Measurements from ENCODE around the gene CHURC1. TPM values are rescaled to one million over a fixed set of nuclear protein-coding genes. Genes with fewer than 3 reads are reported as not detected.
A peak's percentile ranks its signal among the peaks of the same experiment; 100 is the strongest.

The CHURC1 gene
- total and polyA plus RNA-seq, 2 experiments from 2014 or later = 62.4 to 134 TPM

DNA sequence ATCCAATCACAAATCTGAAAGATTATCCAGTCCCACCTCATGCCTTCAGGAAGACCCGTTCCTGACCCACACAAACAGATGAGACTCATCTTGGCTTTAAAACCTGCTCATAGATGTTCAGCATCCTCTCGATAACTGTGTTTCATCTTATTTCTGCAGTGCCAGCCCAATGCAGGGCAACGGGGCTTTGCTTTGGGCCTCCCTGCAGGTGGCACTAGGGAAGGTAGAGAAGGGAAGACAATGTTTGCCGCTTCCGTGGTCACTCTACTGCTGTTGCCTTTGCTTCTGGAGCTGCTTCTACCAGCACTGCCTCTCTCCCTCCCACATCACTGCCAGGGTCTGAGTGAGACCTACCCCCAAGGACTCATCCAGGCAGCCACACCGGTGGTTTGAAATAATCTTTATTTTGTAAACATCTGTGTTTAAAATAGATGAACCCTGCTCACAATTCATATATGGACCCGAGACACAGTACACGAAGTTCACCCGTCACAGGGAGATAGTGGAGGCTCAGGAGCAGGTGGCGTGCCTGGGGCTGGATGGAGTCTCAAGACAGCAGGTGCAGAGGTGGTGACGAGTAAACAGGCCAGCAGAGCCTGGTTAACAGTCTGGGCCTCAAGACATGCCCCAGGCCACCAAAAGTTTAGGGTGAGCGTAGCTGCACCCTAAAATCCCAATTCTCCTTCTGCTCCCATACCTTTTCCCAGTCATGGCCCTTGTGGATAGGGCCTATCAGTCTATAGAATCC is 31.4 kb downstream of the CHURC1 start:
- no peak for TF ChIP-seq EZH2 (IDR thresholded peaks at IDR 0.05; ENCODE audit: borderline replicate concordance)
- TF ChIP-seq, protein P1, sequence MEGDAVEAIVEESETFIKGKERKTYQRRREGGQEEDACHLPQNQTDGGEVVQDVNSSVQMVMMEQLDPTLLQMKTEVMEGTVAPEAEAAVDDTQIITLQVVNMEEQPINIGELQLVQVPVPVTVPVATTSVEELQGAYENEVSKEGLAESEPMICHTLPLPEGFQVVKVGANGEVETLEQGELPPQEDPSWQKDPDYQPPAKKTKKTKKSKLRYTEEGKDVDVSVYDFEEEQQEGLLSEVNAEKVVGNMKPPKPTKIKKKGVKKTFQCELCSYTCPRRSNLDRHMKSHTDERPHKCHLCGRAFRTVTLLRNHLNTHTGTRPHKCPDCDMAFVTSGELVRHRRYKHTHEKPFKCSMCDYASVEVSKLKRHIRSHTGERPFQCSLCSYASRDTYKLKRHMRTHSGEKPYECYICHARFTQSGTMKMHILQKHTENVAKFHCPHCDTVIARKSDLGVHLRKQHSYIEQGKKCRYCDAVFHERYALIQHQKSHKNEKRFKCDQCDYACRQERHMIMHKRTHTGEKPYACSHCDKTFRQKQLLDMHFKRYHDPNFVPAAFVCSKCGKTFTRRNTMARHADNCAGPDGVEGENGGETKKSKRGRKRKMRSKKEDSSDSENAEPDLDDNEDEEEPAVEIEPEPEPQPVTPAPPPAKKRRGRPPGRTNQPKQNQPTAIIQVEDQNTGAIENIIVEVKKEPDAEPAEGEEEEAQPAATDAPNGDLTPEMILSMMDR (IDR thresholded peaks at IDR 0.05; ENCODE audit: poor library complexity) = no peak
- no peak for TF ChIP-seq EZH2phosphoT487 (IDR thresholded peaks at IDR 0.05; ENCODE audit: low read depth, severe bottlenecking, unreplicated experiment)
- no peak overlapping the region for H3K4me2 ChIP-seq
- no peaks in the 10 kb centered on the region for H3K9me2 ChIP-seq (replicated peaks; ENCODE audit: insufficient read depth)
- peaks cover 17% of the 10 kb centered on the region for H3K79me2 ChIP-seq
- DNase-seq (ENCODE audit: low spot score) = no peak
- no peaks in the 10 kb centered on the region for H3K9me3 ChIP-seq (ENCODE audit: low read depth)
- no peaks in the 10 kb centered on the region for H4K20me1 ChIP-seq (ENCODE audit: insufficient read depth, poor library complexity, severe bottlenecking)
- H3K27ac ChIP-seq = no peak overlapping the region
- no peak overlapping the region for H2AFZ ChIP-seq
- 90% methylated on average over 12 of the region's 12 CpGs for WGBS (ENCODE audit: low lambda C conversion rate, missing lambda C conversion rate)
- H3K36me3 ChIP-seq (replicated peaks; ENCODE audit: insufficient read depth, low read depth) = no peaks in the 10 kb centered on the region
- H3K4me1 ChIP-seq (ENCODE audit: insufficient read depth) = no peaks in the 10 kb centered on the region
- H3K4me3 ChIP-seq = no peak overlapping the region
- H3K27me3 ChIP-seq = no peaks in the 10 kb centered on the region

DNA sequence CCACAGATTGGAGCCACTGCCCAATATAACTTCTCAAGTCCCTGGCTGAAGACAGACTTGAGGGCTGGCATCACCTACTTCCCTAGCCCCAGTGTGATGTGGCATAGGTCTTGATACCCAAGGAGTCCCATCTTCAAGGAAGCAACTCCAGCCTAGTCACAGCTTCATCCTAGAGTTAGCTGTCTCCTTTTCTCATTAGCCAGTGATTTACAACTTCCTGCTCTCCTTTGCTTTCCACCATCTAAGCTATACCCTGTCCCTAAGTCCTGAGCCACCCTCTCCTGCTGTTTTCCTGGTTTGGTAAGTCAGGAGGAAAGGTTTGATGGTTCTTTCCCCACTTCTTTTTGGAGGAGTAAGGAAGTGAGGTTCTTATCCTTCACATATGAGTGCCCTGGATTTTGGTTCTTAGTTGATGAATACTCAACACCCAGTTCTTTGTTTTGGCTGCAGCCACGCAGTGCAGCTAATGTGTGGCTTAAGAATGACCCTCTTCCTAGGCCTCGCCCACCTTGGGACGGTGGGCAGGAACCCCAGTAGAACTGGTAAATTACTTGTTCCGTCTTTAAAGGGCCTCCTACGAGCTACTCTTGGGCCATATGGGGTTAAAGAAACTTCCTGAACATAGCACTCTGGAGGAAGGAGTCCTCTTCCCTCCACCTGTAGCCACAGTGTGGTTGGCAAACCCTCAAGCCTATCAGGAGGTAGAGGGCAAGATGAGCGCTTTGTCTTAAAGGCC is 32.2 kb downstream of the CHURC1 start:
- Histone ChIP-seq H3K4me3 (no peak overlapping the region), H3K27ac (no peak overlapping the region), H4K20me1 (ENCODE audit: insufficient read depth, poor library complexity, severe bottlenecking) (no peaks in the 10 kb centered on the region), H3K9me3 (ENCODE audit: low read depth) (no peaks in the 10 kb centered on the region), H2AFZ (no peak overlapping the region), H3K79me2 (peaks cover 9% of the 10 kb centered on the region), H3K27me3 (no peaks in the 10 kb centered on the region), H3K4me1 (ENCODE audit: insufficient read depth) (no peaks in the 10 kb centered on the region), H3K9me2 (replicated peaks; ENCODE audit: insufficient read depth) (no peaks in the 10 kb centered on the region), H3K4me2 (no peak overlapping the region), H3K36me3 (replicated peaks; ENCODE audit: insufficient read depth, low read depth) (no peaks in the 10 kb centered on the region)
- TF ChIP-seq EZH2 (IDR thresholded peaks at IDR 0.05; ENCODE audit: borderline replicate concordance) (no peak), EZH2phosphoT487 (IDR thresholded peaks at IDR 0.05; ENCODE audit: low read depth, severe bottlenecking, unreplicated experiment) (no peak)
- TF ChIP-seq, protein P1 (IDR thresholded peaks at IDR 0.05; ENCODE audit: poor library complexity) = no peak
- DNase-seq (ENCODE audit: low spot score) = no peak
- WGBS (ENCODE audit: low lambda C conversion rate, missing lambda C conversion rate) = 94% methylated on average over 6 of the region's 6 CpGs

DNA sequence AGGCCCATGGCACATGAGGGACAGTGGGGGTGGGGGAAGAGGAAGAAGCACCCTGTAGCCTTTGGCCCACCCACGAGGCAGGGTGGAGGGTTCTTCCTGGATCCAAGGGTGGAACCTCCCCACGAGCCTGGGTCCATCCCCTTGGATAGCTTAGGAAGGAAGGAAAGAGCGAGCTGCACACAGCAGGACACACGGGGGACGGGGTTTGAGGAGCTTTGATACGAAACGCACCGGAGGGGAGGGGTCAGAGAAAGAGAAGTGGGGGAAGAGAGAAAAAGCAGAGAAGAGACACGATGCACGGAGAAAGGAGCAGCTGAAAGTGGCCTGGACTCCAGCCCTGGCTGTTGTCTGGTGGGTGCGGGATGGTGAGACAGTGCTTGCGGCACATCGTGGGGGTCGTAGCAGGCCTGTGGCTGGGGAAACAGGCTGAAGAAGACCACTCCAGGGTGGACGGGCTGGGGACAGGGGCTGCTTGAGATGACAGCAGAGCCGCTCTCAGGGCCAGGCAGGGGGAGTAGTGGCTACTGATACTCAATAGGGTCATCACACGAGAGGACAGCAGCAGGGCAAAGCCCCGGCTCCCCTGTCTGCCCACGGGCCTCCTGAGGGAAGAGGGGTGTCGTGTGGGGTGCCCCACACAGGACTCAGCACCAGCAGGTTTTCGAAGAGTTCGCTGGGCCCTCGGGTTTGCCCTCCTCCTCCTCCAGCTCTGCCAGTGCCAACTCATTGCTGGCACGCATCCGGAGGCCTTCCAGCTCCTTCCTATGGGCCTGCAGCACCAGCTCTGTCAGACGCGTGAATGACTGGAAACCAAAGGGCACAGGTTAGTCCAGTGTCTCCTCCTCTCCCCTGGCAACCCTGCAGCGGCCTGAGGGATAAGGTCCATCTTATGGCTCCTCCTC is 33.7 kb downstream of the CHURC1 start:
- 92% methylated on average over 27 of the region's 28 CpGs for WGBS (ENCODE audit: low lambda C conversion rate, missing lambda C conversion rate)
- no peaks in the 10 kb centered on the region for H3K36me3 ChIP-seq (replicated peaks; ENCODE audit: insufficient read depth, low read depth)
- H3K27me3 ChIP-seq = no peaks in the 10 kb centered on the region
- no peaks in the 10 kb centered on the region for H3K4me1 ChIP-seq (ENCODE audit: insufficient read depth)
- H2AFZ ChIP-seq = no peak overlapping the region
- no peak overlapping the region for H3K27ac ChIP-seq
- TF ChIP-seq, protein P1 (IDR thresholded peaks at IDR 0.05; ENCODE audit: poor library complexity) = no peak
- TF ChIP-seq EZH2phosphoT487 (IDR thresholded peaks at IDR 0.05; ENCODE audit: low read depth, severe bottlenecking, unreplicated experiment) = no peak
- no peak overlapping the region for H3K4me3 ChIP-seq
- H3K9me2 ChIP-seq (replicated peaks; ENCODE audit: insufficient read depth) = no peaks in the 10 kb centered on the region
- H4K20me1 ChIP-seq (ENCODE audit: insufficient read depth, poor library complexity, severe bottlenecking) = no peaks in the 10 kb centered on the region
- H3K9me3 ChIP-seq (ENCODE audit: low read depth) = no peaks in the 10 kb centered on the region
- DNase-seq (ENCODE audit: low spot score) = peak; percentile 37
- no peaks in the 10 kb centered on the region for H3K79me2 ChIP-seq
- H3K4me2 ChIP-seq = no peak overlapping the region
